SK-N-SH (cell line): ENCODE results near the gene FAM217A. TPM values are rescaled to one million over a fixed set of nuclear protein-coding genes. Genes with fewer than 3 reads are reported as not detected.

Experiments used
- CTCF ChIA-PET: fragments of 300-600, 350-600 bp; formaldehyde crosslinking; extraction: SDS; loops from one replicate; lab custom pipeline; 2021; lab: Yijun Ruan, JAX
- POLR2A ChIA-PET: fragments of 350-600 bp; sonication (Branson Sonifier 250); formaldehyde crosslinking; extraction: SDS; loops from one replicate; lab custom pipeline; 2020; ENCODE audit warnings: antibody characterized with exemption, inconsistent platforms; lab: Yijun Ruan, JAX
- DNase-seq: peaks from one replicate; pipeline ENCODE4 v3.0.0; 2012
- H2AFZ ChIP-seq: fragments of 200-600 bp; sonication (generic); 2 replicates; pipeline ENCODE4 v1.8.1; 2016; ENCODE audit warnings: antibody characterized with exemption, mild to moderate bottlenecking, low read depth
- H3F3A ChIP-seq: fragments of 200-600 bp; sonication (generic); replicated peaks from 2 replicates; pipeline ENCODE3; 2016; ENCODE audit warnings: antibody characterized with exemption, mild to moderate bottlenecking; ENCODE audit not compliant: insufficient read depth
- H3K27ac ChIP-seq, 2 experiments: fragments of 200-500 bp in 1 of 2; fragments of 200-600 bp in 1 of 2; sonication (Bioruptor generic) in 1 of 2; sonication (generic), shearing (Covaris generic) in 1 of 2; 2 replicates each; pipeline versions ENCODE4 v1.5.1 to v1.6.1; 2014 to 2016; ENCODE audit warnings: low read depth in 2 of 2, inconsistent platforms in 1 of 2, low read length in 1 of 2, mild to moderate bottlenecking in 1 of 2, mixed read lengths in 1 of 2
- H3K27me3 ChIP-seq: fragments of 200-600 bp; sonication (generic), shearing (Covaris generic); 2 replicates; pipeline ENCODE4 v1.6.1; 2016; ENCODE audit warnings: mixed run types; ENCODE audit not compliant: insufficient read depth
- H3K36me3 ChIP-seq, 2 experiments: fragments of 200-500 bp in 1 of 2; fragments of 200-600 bp in 1 of 2; sonication (Bioruptor generic) in 1 of 2; sonication (generic) in 1 of 2; replicated peaks in 1 of 2; 2 replicates each; pipeline versions ENCODE3 to v1.5.1; 2014 to 2016; ENCODE audit warnings: low read length in 1 of 2, mild to moderate bottlenecking in 1 of 2; ENCODE audit not compliant: insufficient read depth in 2 of 2, control insufficient read depth in 1 of 2
- H3K4me1 ChIP-seq, 2 experiments: fragments of 200-500 bp in 1 of 2; fragments of 200-600 bp in 1 of 2; sonication (Bioruptor generic) in 1 of 2; sonication (generic), shearing (Covaris generic) in 1 of 2; 2 replicates each; pipeline versions ENCODE4 v1.5.1 to v1.6.1; 2014 to 2016; ENCODE audit warnings: low read depth in 1 of 2, low read length in 1 of 2, mixed run types in 1 of 2; ENCODE audit not compliant: insufficient read depth in 2 of 2, control insufficient read depth in 1 of 2
- H3K4me2 ChIP-seq: fragments of 200-600 bp; sonication (generic), shearing (Covaris generic); 2 replicates; pipeline ENCODE4 v1.6.1; 2017; ENCODE audit warnings: mixed run types
- H3K4me3 ChIP-seq, 2 experiments: fragments of 200-500 bp in 1 of 2; fragments of 200-600 bp in 1 of 2; sonication (Bioruptor generic) in 1 of 2; sonication (generic), shearing (Covaris generic) in 1 of 2; 2 replicates each; pipeline versions ENCODE4 v1.5.1 to v1.8.1; 2014 to 2016; ENCODE audit warnings: low read depth in 2 of 2, inconsistent platforms in 1 of 2, low read length in 1 of 2, mild to moderate bottlenecking in 1 of 2, mixed read lengths in 1 of 2, moderate library complexity in 1 of 2
- H3K79me2 ChIP-seq: fragments of 200-600 bp; sonication (generic); 2 replicates; pipeline ENCODE4 v1.8.1; 2017; ENCODE audit warnings: mild to moderate bottlenecking; ENCODE audit not compliant: insufficient read depth
- H3K9ac ChIP-seq: fragments of 200-600 bp; sonication (generic); 2 replicates; pipeline ENCODE4 v1.6.1; 2017; ENCODE audit warnings: mixed run types
- H3K9me2 ChIP-seq: fragments of 200-600 bp; sonication (generic); 2 replicates; pipeline ENCODE4 v1.6.1; 2017; ENCODE audit warnings: mixed run types
- H3K9me3 ChIP-seq: fragments of 200-600 bp; sonication (generic); 2 replicates; pipeline ENCODE4 v1.6.1; 2017; ENCODE audit warnings: mixed run types, mild to moderate bottlenecking, moderate library complexity
- H4K20me1 ChIP-seq: fragments of 200-600 bp; sonication (generic); 2 replicates; pipeline ENCODE4 v1.6.1; 2017; ENCODE audit warnings: mild to moderate bottlenecking, mixed run types; ENCODE audit not compliant: insufficient read depth
- CTCF ChIP-seq: fragments of 200-600 bp; sonication (generic); IDR thresholded peaks from 2 replicates; pipeline ENCODE4 v1.6.1; 2017; ENCODE audit warnings: antibody characterized with exemption, mild to moderate bottlenecking, moderate library complexity
- ELF1 ChIP-seq: IDR thresholded peaks from 2 replicates; pipeline ENCODE4 v1.4.0; 2012
- FOSL2 ChIP-seq: IDR thresholded peaks from 2 replicates; pipeline ENCODE4 v1.4.0; 2012; ENCODE audit warnings: low read depth, mild to moderate bottlenecking, moderate library complexity, borderline replicate concordance
- FOXM1 ChIP-seq: IDR thresholded peaks from 2 replicates; pipeline ENCODE4 v1.4.0; 2012; ENCODE audit warnings: low read depth, mild to moderate bottlenecking
- GATA2 ChIP-seq: sonication (generic); formaldehyde crosslinking; IDR thresholded peaks from 2 replicates; pipeline ENCODE4 v1.5.0; 2020; ENCODE audit warnings: mild to moderate bottlenecking, missing genetic modification reagents
- IRF3 ChIP-seq: fragments of 150-350 bp; IDR thresholded peaks from 2 replicates; pipeline ENCODE4 v1.6.1; 2016; ENCODE audit warnings: mild to moderate bottlenecking, low read depth, low read length
- MXI1 ChIP-seq: IDR thresholded peaks from 2 replicates; pipeline ENCODE4 v1.6.1; 2012; ENCODE audit warnings: mild to moderate bottlenecking, low read depth, low read length, improper control_type of control experiment
- NFIC ChIP-seq: IDR thresholded peaks from 2 replicates; pipeline ENCODE4 v1.4.0; 2012; ENCODE audit warnings: borderline replicate concordance
- RXRA ChIP-seq: IDR thresholded peaks from 2 replicates; pipeline ENCODE4 v1.4.0; 2012; ENCODE audit warnings: low read depth, mild to moderate bottlenecking, borderline replicate concordance
- TEAD4 ChIP-seq: IDR thresholded peaks from 2 replicates; pipeline ENCODE4 v1.4.0; 2012; ENCODE audit warnings: mild to moderate bottlenecking, borderline replicate concordance; ENCODE audit not compliant: insufficient read depth
- USF1 ChIP-seq: IDR thresholded peaks from 2 replicates; pipeline ENCODE4 v1.4.0; 2012; ENCODE audit warnings: low read depth, borderline replicate concordance
- WGBS: methylation state at CpG from one replicate; pipeline ENCODE4 v1.1.6; 2017; ENCODE audit warnings: low lambda C conversion rate; 5-methylcytosine and 5-hydroxymethylcytosine counted together
- polyA plus RNA-seq, 3 experiments: library from polyadenylated mRNA; depleted of rRNA; stranded (reverse); fragments of >200 nt; gene quantifications; 2 replicates each; pipeline ENCODE4 v1.2.3, GENCODE V29; 2012

The FAM217A gene
- polyA plus RNA-seq, 1 of the 3 experiments (the other 2 are of a cell fraction): not detected

GRCh38 chr6:4103929-4104328, 25.0 kb upstream of the FAM217A start:
- no peaks in the 10 kb centered on the region for H3K9me3 ChIP-seq
- no peak overlapping the region for H3K4me3 ChIP-seq
- 89% methylated on average over 5 of the region's 5 CpGs for WGBS
- H2AFZ ChIP-seq: no peak overlapping the region
- ChIA-PET CTCF (no interaction called here), POLR2A (no interaction called here)
- TF ChIP-seq FOXM1 (no peak), FOSL2 (no peak), TEAD4 (no peak)
- H3K27ac ChIP-seq: no peak overlapping the region
- no peaks in the 10 kb centered on the region for H3K79me2 ChIP-seq
- H4K20me1 ChIP-seq: no peaks in the 10 kb centered on the region
- H3K27me3 ChIP-seq: no peaks in the 10 kb centered on the region
- H3K4me2 ChIP-seq: no peak overlapping the region
- peaks cover 0 to 2% of the 10 kb centered on the region in 2 experiments; a peak in 1 of 4 replicates for H3K4me1 ChIP-seq
- no peaks in the 10 kb centered on the region for H3K36me3 ChIP-seq
- H3K9me2 ChIP-seq: no peaks in the 10 kb centered on the region
- H3K9ac ChIP-seq: no peak overlapping the region
- DNase-seq: no peak
- no peaks in the 10 kb centered on the region for H3F3A ChIP-seq

GRCh38 chr6:4102687-4103244, 23.8 kb upstream of the FAM217A start:
- TF ChIP-seq GATA2 (CRISPR knock-in tag) (no peak), ELF1 (no peak), CTCF (no peak), RXRA (no peak), MXI1 (no peak), USF1 (no peak), IRF3 (no peak), NFIC (no peak)
- H3K9me2 ChIP-seq: no peaks in the 10 kb centered on the region
- H3K27me3 ChIP-seq: no peaks in the 10 kb centered on the region
- POLR2A ChIA-PET: no interaction called here
- 67% methylated on average over 6 of the region's 6 CpGs for WGBS
- CTCF ChIA-PET: interaction anchor here (1.0 kb wide), 1 partner anchor 107 kb away, joined by 3 read pairs; no protein-coding TSS in a partner anchor
- no peak overlapping the region for H3K4me2 ChIP-seq
- H3K9ac ChIP-seq: no peak overlapping the region
- H3K4me1 ChIP-seq: peaks cover 0 to 2% of the 10 kb centered on the region in 2 experiments; a peak in 1 of 4 replicates
- H3K27ac ChIP-seq: no peak overlapping the region
- H3K79me2 ChIP-seq: no peaks in the 10 kb centered on the region
- no peaks in the 10 kb centered on the region for H3K9me3 ChIP-seq
- no peaks in the 10 kb centered on the region for H3K36me3 ChIP-seq
- H3F3A ChIP-seq: no peaks in the 10 kb centered on the region
- no peak for DNase-seq
- no peak overlapping the region for H2AFZ ChIP-seq
- H4K20me1 ChIP-seq: no peaks in the 10 kb centered on the region
- H3K4me3 ChIP-seq: no peak overlapping the region
